Adrenal gland (tissue), 5 donors: ENCODE data around the gene ANKRD28.

ENCODE experiments used
- POLR2A ChIP-seq, 2 donors: fragments of 450-650 bp; IDR thresholded peaks; one replicate each; pipeline ENCODE4 v1.6.1; 2017; ENCODE audit warnings: antibody characterized with exemption in 2 of 2, mild to moderate bottlenecking in 2 of 2, moderate library complexity in 1 of 2
- TF ChIP-seq, protein P1 (sequence below), 6 experiments: fragments of 450-650 bp in 4 of 6; fragments of 200-600 bp in 2 of 6; sonication (generic) in 1 of 6; IDR thresholded peaks; 1 replicate in 5 of 6; 2 replicates in 1 of 6; pipeline versions ENCODE4 v1.5.1 to v1.8.0; 2016 to 2021; ENCODE audit warnings: antibody characterized with exemption in 6 of 6, mild to moderate bottlenecking in 2 of 6, moderate library complexity in 1 of 6
- donor health status: DM: no; HTN: no; CAD: no.

- TF ChIP-seq, protein P1, sequence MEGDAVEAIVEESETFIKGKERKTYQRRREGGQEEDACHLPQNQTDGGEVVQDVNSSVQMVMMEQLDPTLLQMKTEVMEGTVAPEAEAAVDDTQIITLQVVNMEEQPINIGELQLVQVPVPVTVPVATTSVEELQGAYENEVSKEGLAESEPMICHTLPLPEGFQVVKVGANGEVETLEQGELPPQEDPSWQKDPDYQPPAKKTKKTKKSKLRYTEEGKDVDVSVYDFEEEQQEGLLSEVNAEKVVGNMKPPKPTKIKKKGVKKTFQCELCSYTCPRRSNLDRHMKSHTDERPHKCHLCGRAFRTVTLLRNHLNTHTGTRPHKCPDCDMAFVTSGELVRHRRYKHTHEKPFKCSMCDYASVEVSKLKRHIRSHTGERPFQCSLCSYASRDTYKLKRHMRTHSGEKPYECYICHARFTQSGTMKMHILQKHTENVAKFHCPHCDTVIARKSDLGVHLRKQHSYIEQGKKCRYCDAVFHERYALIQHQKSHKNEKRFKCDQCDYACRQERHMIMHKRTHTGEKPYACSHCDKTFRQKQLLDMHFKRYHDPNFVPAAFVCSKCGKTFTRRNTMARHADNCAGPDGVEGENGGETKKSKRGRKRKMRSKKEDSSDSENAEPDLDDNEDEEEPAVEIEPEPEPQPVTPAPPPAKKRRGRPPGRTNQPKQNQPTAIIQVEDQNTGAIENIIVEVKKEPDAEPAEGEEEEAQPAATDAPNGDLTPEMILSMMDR (IDR thresholded peaks at IDR 0.05): no peak
- no peak for TF ChIP-seq POLR2A (IDR thresholded peaks at IDR 0.05)
These were observed 2.5 kb upstream of the ANKRD28 start for GRCh38 chr3:15800327-15800726.
